ENCODE measurements around the gene GPR37.

The GPR37 gene

DNA sequence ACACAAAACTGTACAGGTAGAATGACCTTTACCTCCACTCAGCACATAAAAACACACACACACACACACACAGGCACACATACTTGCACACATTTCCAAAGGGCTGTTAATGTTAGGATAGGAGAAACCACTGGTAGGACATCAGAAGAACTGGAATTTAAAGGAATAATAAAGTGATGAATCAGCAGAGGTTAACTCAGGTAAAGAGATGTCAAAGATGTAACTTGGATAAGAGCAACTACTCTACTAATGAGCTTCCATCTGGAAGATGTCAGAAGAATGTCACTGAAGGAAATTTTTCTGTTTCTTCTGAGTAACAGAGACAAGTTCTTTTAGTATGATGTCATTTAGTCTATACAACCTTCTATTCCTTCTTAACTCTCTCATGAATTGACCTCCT, 26.4 kb upstream of the GPR37 start:
- H3K4me3 ChIP-seq (ENCODE audit: low read depth, low read length) = no peak overlapping the region
- TF ChIP-seq, protein P1, sequence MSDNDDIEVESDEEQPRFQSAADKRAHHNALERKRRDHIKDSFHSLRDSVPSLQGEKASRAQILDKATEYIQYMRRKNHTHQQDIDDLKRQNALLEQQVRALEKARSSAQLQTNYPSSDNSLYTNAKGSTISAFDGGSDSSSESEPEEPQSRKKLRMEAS (IDR thresholded peaks at IDR 0.05; ENCODE audit: low read depth, low read length) = no peak
- no peak for TF ChIP-seq MYC (IDR thresholded peaks at IDR 0.05; ENCODE audit: low read depth, low read length)
- no peak for TF ChIP-seq POLR2A (IDR thresholded peaks at IDR 0.05; ENCODE audit: extremely low read depth, insufficient read length)
- TF ChIP-seq, protein P2, sequence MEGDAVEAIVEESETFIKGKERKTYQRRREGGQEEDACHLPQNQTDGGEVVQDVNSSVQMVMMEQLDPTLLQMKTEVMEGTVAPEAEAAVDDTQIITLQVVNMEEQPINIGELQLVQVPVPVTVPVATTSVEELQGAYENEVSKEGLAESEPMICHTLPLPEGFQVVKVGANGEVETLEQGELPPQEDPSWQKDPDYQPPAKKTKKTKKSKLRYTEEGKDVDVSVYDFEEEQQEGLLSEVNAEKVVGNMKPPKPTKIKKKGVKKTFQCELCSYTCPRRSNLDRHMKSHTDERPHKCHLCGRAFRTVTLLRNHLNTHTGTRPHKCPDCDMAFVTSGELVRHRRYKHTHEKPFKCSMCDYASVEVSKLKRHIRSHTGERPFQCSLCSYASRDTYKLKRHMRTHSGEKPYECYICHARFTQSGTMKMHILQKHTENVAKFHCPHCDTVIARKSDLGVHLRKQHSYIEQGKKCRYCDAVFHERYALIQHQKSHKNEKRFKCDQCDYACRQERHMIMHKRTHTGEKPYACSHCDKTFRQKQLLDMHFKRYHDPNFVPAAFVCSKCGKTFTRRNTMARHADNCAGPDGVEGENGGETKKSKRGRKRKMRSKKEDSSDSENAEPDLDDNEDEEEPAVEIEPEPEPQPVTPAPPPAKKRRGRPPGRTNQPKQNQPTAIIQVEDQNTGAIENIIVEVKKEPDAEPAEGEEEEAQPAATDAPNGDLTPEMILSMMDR (IDR thresholded peaks at IDR 0.05; ENCODE audit: low read depth, low read length) = no peak
- no peak for DNase-seq (ENCODE audit: low read depth)

DNA sequence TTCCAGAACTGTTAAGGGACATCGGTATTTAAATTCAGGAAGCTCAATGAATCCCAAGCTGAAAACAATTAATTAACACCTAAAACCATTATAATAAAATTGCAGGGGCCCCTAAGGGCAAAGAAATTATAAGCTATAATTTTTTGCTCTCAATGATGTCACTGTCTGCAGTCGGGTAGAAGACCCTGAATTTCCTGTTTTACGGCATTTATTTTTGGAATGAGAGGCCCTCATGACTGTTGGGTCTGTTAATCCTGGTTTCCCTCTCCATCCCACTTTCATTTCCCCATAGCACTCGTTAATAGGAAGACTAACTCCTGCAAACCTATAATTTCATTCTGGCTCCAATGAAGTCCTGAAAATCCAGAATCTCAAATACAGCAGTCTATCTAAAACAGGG, 25.8 kb upstream of the GPR37 start:
- no peak overlapping the region for H3K4me3 ChIP-seq (ENCODE audit: low read depth, low read length)
- TF ChIP-seq, protein P2 (IDR thresholded peaks at IDR 0.05; ENCODE audit: low read depth, low read length) = no peak
- TF ChIP-seq MYC (IDR thresholded peaks at IDR 0.05; ENCODE audit: low read depth, low read length) (no peak), POLR2A (IDR thresholded peaks at IDR 0.05; ENCODE audit: extremely low read depth, insufficient read length) (no peak)
- TF ChIP-seq, protein P1 (IDR thresholded peaks at IDR 0.05; ENCODE audit: low read depth, low read length) = no peak
- DNase-seq (ENCODE audit: low read depth) = no peak

DNA sequence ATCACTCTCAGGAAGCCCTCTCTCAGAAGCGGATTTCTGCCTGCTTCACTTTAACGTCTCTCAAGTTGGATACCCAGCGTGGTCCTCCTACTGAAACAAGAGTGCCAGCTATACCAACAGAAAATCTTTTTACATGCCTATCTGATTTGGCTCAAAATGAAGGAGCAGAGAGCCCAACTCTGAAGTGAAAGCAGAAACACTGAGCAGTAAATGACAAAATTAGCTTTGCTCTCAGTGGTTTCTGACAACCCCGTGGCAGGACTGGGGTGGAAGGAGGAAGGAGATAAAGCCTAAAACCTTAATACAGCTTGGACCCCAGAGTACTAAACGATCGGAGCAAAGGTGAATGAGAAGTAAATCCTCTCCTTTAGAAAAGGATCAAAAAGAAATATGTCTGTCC, 25.1 kb upstream of the GPR37 start:
- TF ChIP-seq POLR2A (IDR thresholded peaks at IDR 0.05; ENCODE audit: extremely low read depth, insufficient read length) = no peak
- TF ChIP-seq, protein P2 (IDR thresholded peaks at IDR 0.05; ENCODE audit: low read depth, low read length) = no peak
- no peak for TF ChIP-seq MYC (IDR thresholded peaks at IDR 0.05; ENCODE audit: low read depth, low read length)
- TF ChIP-seq, protein P1 (IDR thresholded peaks at IDR 0.05; ENCODE audit: low read depth, low read length) = no peak
- no peak overlapping the region for H3K4me3 ChIP-seq (ENCODE audit: low read depth, low read length)

DNA sequence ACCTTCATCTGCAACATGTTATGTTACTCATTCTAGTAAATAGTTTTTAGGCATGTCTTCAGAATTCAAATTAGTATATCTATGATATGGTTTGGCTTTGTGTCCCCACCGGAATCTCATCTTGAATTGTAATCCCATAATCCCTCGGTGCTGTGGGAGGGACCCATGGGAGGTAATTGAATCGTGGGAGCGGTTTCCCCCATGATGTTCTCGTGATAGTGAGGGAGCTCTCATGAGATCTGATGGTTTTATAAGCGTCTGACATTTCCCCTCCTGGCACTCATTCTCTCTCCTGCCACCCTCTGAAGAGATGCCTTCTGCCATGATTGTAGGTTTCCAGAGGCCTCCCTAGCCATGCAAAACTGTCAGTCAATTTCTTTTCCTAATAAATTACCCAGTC, 20.4 kb upstream of the GPR37 start:
- no peak overlapping the region for H3K4me3 ChIP-seq (ENCODE audit: low read depth, low read length)
- TF ChIP-seq POLR2A (IDR thresholded peaks at IDR 0.05; ENCODE audit: extremely low read depth, insufficient read length) (no peak), MYC (IDR thresholded peaks at IDR 0.05; ENCODE audit: low read depth, low read length) (no peak)
- TF ChIP-seq, protein P2 (IDR thresholded peaks at IDR 0.05; ENCODE audit: low read depth, low read length) = no peak
- TF ChIP-seq, protein P1 (IDR thresholded peaks at IDR 0.05; ENCODE audit: low read depth, low read length) = no peak
- no peak for DNase-seq (ENCODE audit: low read depth)

More for the DNA sequence above, 25.1 kb upstream of the GPR37 start:
- no peak for DNase-seq (ENCODE audit: low read depth)

DNA sequence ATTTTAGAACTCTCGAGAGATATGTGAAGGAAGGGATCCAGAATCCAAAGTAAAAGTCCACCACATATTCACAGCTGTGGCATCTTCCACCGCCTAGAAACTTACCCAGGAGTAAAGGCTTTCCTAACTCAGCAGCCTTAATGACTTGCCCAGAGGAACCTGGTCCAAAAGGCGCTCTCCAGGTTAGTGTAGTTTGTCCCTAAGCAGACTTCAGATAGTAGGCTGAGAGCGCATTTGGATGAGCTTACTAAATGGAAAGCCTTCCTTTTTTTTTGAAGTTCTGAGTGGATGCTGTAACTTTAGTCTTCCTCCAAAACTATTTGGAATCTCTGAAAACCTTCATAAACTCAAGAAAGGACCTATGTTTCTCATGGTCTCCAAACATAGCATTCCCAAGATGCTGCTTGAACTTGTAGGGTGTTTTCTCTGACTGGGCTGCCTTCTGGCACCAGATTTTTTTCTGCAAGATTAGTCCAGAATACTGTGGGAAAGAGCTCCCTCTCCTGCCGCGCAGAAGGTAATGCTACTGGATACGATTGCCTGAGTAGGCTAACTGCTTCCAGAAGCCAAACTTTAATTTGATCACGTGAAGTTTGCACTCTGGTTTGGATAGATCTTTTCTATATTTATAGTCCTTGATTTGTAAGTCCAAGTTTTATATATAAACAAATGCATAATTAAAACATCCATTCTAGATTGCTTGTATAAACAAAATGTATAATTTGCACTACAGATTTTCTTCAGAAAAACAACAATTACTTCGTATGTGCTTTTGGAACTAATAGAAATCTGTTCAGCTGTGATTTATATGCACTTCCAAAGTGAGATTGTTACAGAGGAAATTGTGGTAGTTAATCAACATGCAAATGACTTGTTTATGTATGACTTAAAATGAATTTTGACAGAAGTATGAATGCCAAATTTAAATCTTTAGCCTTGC, 19.6 kb upstream of the GPR37 start:
- DNase-seq (ENCODE audit: low read depth) = peak; percentile 62
- TF ChIP-seq MYC (IDR thresholded peaks at IDR 0.05; ENCODE audit: low read depth, low read length) (no peak), POLR2A (IDR thresholded peaks at IDR 0.05; ENCODE audit: extremely low read depth, insufficient read length) (no peak)
- TF ChIP-seq, protein P2 (IDR thresholded peaks at IDR 0.05; ENCODE audit: low read depth, low read length) = peak; percentile 89
- TF ChIP-seq, protein P1 (IDR thresholded peaks at IDR 0.05; ENCODE audit: low read depth, low read length) = no peak
- no peak overlapping the region for H3K4me3 ChIP-seq (ENCODE audit: low read depth, low read length)

All from NB4 (cell line).